T-helper 2 cell treated with Interferon-gamma antibody and Interleukin-4, amounts not matched to agents 100 ng/mL and 5 ng/mL, for 36 hours (primary cell): ENCODE measurements around the gene MPZL1. TPM values are rescaled to one million over a fixed set of nuclear protein-coding genes. Genes with fewer than 3 reads are reported as not detected.
"Not testable (repeated sequence)": the region's sequence is repeated elsewhere in the genome, so short reads cannot be mapped to it uniquely, and the experiment has no call there.

Experiments used
- intact Hi-C: fragments of 100-400 bp; cut with micrococcal nuclease; formaldehyde crosslinking; loops from one replicate; pipeline ENCODE4 v1.15.1; 2023
- total RNA-seq: library from RNA; stranded (reverse); gene quantifications from 2 replicates; pipeline ENCODE4 v1.2.3, GENCODE V29; 2022

The MPZL1 gene
- total RNA-seq, 1 donor from 2014 or later, result 17.0 TPM

DNA sequence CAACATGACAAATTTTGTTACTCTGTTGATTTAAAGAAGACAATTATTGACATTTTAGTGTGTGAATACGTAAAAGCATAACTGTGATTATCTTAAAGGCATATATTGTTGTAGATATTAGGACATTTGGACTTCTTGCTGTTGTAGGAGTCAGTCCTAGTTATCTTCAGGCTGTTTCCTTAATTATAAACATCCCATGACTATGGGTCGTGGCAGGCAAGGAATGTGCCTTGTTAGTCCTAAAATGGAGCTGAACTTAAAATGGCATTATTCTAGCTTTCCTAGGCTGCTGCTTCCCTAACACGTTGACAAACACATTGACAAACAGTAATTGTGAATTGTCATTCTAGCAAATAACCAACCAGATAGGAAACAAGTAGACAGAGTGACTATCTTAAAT, 4.4 kb upstream of the MPZL1 start:
- intact Hi-C loops, result loop anchor here (5.0 to 10.0 kb wide), 2 partner anchors 263 to 365 kb away; no protein-coding TSS in a partner anchor

DNA sequence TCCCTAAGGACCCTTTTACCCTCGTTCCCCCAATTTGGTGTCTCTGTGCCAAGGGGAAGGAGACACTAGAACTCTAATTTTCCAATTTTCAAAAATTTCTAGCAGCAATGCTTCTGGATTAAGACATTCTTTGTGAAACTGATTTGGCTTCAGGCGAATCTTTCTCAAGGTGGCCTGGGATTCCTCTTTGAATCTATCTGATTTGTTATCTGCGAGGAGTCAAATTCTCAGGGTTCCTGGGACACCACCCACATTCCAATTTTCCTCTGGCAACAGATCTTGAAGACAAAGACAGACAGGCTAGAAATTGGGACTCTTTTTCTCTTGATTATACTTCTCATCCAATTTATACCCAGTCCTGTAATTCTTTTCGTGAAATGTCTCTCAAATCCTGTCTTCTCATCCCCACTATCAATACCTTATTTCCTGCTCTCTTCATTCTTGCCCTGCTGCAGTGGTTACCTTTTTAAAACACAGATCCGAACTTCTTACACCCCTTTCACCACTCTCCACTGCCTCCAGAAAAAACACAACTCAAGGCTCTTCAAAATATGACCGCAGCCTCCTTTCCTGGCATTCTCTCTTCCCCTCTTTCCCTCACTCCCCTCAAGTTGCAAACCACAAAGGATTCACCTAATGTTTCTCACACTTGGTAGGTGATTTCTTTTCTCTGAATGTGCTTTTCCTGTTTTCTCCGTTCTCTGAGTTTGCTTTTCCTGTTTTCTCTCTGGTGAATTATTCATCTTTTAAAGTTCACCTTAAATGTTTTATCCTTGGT, 2.7 kb upstream of the MPZL1 start:
- intact Hi-C loops, result loop anchor here (5.0 to 10.0 kb wide), 2 partner anchors 264 to 363 kb away; no protein-coding TSS in a partner anchor

DNA sequence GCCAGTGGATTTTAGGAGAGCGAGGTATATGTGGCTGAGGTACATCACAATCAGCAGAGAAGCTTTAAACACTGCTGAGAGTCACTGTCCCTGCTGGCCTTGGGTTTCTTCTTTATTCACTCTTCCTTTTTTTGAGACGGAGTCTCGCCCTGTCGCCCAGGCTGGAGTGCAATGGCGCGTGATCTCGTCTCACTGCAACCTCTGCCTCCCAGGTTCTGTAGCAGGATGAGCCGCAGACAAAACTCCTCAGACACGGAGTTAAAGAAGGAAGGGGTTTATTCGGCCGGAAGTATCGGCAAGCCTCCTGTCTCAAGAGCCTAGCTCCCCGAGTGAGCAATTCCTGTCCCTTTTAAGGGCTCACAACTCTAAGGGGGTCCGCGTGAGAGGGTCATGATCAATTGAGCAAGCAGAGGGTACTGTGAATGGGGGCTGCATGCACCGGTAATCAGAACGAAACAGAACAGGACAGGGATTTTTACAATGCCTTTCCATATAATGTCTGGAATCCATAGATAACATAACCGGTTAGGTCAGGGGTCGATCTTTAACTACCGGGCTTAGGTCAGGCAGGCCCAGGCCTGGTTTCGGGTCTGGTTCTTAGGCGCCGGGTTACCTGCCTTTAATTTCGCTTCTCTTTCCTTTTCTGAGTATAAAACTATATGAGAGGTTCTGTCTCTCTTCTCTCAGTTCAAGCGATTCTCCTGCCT, 1.9 kb upstream of the MPZL1 start:
- intact Hi-C loops, result loop anchor here (5.0 to 10.0 kb wide), 3 partner anchors 265 to 507 kb away; partner anchors contain the start of gene SFT2D2

DNA sequence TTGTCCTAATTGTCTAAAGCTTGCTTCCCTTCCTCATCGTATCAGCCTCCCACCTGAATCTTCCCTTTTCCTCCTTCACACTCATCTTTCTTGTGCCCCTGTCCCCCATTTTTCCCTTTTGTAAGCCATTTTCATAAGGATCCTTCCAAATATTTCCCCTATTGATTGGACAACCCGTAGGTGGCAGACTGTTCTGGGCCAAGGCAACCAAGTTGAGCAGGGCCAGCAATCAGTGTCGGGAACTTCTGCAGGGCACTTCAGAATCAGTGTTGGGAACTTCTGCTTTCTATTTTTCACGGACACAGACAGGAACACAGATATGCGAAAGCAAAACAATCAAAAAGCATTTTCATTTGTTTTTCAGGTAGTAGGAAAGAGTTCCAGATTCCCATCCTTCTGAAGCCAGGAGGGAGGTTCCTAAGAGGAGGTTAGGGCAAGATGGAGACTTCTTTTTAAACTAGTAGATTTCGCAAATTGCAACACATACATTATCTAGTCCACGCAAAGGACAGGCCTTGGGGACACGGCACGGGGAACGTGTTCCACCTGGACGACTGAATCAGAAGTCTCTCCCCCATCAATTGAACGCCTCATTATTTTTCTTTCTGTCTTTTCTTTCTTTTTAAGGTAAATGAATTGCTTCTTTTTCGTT, 691 bp upstream of the MPZL1 start:
- intact Hi-C loops, result loop anchor here (1.0 to 5.0 kb wide), 2 partner anchors 82 to 506 kb away; partner anchors contain the start of gene SFT2D2

DNA sequence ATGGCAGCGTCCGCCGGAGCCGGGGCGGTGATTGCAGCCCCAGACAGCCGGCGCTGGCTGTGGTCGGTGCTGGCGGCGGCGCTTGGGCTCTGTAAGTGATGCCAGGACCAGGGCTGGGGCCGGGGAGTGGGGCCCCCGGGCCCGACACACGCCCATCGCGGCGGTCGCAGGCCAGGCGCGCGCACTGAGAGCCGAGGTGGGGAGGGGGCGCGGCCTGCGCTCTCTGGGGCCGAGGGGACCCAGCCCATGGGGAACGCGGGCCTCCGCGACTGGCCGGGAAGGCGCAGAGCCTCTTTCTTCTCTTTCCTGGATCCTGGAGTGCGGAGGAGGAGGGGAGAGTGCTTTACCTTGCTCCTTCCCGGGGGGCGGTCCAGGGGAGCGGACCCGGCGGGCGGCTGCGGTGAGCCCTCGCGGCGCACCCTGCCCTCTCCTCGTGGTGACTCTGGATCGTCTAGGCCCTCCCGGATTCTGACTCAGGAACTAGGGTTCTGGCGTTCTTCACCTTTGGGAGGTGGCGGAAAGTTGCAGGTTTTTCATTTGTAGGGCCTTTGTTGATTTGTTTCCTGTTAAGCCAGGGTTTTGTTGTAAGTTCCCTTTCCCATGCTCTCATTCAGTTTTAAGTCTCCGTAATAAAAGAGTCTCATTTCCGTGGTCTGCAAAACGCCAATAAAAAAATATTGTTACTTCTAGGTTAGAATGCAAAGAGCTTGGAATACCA, 529 bp downstream of the MPZL1 start:
- intact Hi-C loops, result loop anchor here (1.0 to 5.0 kb wide), 3 partner anchors 8 to 505 kb away; partner anchors contain the start of genes DCAF6, MPC2 and SFT2D2

DNA sequence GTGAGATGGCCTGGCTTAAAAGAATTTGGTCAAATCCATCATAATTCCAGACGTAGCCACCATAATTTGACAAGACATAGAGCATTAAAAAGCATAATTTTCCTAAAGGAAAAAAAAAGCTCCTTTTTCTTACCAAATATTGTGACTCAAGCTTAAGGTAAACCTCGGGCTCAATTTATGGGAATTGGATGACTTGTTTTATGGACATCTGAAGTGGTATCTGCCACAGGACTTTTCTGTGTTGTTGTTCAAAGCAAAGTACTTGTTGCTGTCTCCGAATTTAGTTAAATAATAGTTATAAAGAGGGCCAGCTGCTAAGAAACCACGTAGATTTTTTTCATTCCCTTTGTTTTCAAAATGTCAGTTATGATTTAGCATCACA, 1.1 kb downstream of the MPZL1 start:
- intact Hi-C loops, result loop anchor here (1.0 to 5.0 kb wide), 3 partner anchors 9 to 504 kb away; partner anchors contain the start of genes DCAF6, MPC2 and SFT2D2

DNA sequence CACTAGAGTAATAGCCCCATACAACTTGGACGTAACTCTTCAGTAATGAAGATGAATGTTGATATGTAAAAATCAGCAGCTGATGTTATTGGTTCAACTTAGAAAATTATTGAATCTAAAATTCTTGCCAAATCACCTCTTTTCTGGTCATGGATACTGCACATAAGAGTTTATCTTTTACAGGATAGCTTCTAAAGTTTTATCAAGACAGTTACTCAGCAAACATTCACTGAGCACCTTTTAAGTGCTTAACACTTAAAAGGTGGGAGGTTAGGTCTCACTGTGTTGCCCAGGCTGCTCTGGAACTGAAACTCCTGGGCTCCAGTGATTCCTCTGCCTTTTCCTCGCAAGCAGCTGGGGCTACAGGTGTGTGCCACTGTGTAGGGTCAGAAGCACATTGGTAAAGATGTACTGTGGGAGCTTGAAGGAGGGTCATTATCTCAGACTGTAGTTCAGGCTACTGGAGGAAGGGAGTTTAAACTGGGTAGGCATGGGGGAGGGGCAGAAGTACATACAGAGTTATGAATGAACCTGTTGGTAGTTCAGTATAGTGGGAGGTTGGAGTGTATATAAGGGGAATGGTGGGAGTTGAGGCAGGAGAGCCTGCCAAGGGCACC, 2.0 kb downstream of the MPZL1 start:
- intact Hi-C loops, result loop anchor here (2.0 to 5.0 kb wide), 2 partner anchors 213 to 503 kb away; partner anchors contain the start of genes DCAF6, MPC2 and SFT2D2

DNA sequence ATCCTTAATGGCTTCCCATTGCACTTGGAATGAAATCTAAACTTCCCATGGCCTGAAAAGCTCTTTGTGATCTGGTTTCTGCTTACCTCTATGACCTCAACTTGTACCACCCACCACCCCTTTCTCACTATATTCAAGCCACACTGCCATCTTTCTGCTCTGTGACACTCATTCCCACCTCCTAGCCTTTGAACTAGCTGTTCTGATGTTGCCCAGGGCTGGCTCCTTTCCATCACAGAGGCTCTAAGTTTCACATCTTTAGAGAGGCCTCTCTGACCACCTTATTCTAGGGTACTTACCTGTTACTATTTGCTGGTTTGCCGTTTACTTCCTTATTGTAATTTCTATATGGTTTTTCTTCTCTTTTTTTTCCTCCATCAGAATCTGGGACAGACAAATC, 4.2 kb downstream of the MPZL1 start:
- intact Hi-C loops, result no loop called here

DNA sequence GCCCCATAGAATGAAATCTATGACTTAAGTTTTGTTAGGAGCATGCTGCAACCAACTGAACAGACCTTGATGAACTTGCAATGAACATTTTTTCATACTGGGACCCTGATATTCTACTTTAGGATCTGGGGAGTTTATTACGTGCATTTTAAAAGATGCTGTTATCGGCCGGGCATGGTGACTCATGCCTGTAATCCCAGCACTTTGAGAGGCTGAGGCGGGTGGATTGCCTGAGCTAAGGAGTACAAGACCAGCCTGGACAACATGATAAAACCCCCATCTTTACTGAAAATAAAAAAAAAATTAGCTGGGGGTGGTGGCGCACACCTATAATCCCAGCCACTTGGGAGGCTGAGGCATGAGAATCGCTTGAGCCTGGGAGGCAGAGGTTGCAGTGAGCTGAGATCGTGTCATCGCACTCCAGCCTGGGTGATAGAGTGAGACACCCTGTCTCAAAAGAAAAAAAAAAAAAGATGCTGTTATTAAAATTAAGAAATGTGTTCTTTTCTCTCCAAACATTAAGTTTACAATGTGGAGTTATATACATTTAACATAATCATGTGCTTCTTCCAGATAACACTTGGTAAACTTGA, 7.1 kb downstream of the MPZL1 start:
- intact Hi-C loops, result no loop called here

DNA sequence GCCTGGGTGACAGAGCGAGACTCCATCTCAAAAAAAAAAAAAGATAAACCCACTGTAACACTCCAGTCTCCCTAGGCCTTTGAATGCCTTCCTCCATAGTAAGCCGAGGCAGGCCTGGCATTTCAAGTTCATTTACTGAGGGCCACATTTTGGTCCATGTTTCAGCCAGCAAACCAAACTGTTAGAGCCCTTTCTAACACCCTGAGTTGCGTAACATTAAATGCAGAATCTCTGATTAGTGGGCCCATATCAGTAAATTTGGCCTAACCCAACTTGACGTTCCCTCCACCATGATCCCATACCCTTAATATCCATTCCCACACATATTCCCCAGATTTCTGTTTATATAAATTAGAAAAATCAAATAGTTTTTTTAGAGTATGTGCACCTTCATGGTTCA, 12.4 kb downstream of the MPZL1 start:
- intact Hi-C loops, result no loop called here

DNA sequence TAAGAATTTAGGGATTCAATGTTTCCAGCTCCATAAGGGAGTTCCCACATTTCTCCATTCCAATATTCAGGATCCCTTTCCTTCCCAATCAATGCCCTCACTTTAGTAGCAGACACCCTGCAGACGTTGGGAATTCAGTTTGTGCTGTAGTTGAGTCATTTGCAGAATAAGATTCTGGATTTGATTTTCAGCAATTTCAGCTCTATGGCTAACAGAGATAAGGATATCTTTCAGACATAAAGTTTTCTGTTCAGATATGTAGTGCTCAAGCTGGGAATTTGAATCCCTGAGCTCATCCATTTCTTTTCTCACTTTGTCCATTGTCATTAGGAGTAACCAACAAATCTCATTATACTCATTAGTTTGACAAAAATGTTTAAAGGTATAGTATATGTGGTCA, 13.1 kb downstream of the MPZL1 start:
- intact Hi-C loops, result no loop called here

DNA sequence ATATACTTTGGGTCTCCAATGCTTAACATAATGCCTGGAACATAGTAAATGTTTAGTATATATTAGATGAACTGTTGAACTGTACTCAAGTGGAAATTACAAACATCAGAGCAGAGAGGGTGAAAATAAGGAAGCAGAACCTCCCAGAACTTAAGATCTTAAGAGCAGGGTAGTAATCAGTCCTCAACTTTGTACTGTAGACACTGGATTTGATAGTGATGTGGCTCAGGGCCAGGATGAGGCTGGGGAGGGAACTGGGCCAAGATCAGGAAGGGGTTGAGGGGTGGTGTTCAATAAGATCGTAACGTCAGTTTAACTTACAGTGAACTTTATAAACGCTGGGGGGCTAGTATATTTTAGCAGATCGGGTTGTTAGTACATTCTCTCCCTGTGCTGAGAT, 15.4 kb downstream of the MPZL1 start:
- intact Hi-C loops, result no loop called here

DNA sequence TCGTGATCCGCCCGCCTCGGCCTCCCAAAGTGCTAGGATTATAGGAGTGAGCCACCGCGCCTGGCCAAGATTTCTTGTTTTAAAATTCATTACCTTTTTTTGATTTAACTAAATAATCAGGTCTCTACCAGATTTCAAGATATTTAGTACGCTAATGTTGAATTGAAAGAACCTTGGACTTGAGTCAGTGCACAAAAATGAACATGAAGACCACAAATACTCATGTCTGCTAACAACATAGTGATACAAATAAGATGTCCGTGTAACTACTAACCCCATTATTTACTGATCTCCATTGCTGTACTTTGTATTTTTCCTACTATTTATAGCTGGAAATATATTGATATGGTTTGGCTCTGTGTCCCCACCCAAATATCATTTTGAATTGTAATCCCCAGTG, 16.4 kb downstream of the MPZL1 start:
- intact Hi-C loops, result no loop called here

DNA sequence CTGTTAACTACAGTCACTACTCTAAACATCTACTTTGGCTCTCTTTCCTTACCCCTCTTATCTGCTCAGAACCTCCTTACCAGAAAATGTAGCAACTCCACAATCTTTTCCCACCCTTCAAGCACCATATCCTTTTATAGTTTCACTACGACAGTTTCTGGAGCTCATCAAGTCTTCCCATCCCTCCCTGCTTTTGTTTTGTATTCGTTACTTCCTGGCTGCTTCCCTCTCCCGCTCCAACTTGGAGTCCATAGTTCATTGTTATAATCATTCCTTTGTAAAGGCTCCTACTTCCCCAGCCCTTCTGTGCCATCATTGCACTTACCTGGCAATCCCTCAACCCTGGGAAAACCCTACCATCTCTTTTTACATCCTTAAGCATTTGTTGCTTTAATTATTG, 18.0 kb downstream of the MPZL1 start:
- intact Hi-C loops, result no loop called here

DNA sequence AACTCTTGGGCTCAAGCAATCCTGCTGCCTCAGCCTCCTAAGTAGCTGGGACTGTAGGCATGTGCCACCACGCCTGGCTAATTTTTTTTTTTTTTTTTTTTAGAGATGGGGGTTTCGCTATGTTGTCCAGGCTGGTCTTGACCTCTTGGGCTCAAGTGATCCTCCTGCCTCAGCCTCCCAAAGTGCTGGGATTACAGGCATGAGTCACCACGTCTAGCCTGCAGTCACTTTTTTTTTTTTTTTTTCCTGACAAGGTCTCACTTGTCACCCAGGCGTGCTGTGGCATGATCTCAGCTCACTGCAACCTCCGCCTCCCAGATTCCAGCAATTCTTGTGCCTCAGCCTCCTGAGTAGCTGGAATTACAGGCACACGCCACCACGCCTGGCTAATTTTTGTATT, 19.3 kb downstream of the MPZL1 start:
- intact Hi-C loops, result not testable (repeated sequence)

DNA sequence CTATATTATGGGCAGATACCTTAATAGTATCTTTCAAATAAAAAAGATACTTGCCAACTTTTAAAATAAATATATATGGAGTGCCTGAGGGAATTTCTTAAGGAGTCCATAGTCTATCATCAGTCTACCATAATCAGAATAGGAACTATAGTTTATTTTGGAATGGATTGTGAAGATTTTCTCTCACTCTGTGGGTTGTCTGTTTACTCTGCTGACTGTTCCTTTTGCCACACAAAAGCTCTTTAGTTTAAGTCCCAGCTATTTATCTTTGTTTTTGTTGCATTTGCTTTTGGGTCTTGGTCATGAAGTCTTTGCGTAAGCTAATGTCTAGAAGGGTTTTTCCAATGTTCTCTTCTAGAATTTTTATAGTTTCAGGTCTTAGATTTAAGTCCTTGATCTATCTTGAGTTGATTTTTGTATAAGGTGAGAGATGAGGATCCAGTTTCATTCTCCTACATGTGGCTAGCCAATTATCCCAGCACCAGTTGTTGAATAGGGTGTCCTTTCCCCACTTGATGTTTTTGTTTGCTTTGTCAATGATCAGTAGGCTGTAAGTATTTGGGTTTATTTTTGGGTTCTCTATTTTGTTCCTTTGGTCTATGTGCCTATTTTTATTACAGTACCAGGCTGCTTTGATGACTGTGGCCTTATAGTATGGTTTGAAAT, 20.7 kb downstream of the MPZL1 start:
- intact Hi-C loops, result not testable (repeated sequence)

DNA sequence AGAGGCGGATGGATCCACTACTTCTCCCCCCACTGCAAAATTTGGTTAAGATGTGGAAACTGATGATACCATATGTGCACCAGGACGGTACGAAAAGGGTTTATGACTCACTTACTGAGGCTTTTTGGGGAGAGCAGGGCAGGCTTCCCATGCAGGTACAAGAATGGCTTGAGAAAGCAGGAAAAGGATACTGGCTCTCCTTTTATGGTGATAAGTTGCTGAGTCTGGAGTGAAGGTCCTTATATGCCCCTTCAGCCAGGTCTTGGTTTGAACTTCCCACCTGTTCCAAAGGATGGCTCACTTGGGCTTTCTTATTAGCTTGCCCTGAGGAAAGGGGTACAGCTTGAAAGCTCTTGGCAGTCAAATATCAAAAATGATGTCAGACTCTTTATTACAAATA, 23.1 kb downstream of the MPZL1 start:
- intact Hi-C loops, result no loop called here

DNA sequence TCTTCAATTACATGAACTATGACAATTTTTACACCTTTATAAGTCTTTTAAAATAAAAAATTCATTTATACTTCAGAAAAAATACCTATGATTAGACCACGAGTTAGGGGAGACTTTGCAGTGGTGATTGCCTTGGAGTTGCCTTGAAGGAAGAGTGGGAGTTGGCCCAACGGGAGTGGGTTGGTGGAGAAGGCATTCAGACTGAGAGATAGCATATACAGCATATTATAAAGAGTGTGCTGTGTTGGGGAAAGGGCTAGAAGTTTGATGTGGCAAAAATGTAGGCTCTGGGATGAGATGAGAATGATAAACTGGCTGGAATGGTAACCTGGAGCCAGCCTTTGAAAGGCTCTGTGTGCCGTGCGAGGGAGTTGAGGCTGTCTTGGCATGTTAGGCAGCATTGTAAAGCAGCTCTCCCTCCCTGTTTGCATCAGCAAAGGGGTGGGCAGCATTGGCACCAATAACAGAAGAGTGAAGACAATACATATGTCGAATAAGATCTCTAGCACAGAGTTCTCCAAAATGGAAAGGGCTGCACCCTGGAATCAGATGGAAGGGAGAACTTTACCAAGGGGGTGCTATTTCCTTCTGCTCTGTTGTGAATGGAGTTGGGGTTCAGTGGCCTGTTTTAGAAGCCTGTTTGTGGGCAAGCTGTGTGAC, 24.4 kb downstream of the MPZL1 start:
- intact Hi-C loops, result no loop called here

DNA sequence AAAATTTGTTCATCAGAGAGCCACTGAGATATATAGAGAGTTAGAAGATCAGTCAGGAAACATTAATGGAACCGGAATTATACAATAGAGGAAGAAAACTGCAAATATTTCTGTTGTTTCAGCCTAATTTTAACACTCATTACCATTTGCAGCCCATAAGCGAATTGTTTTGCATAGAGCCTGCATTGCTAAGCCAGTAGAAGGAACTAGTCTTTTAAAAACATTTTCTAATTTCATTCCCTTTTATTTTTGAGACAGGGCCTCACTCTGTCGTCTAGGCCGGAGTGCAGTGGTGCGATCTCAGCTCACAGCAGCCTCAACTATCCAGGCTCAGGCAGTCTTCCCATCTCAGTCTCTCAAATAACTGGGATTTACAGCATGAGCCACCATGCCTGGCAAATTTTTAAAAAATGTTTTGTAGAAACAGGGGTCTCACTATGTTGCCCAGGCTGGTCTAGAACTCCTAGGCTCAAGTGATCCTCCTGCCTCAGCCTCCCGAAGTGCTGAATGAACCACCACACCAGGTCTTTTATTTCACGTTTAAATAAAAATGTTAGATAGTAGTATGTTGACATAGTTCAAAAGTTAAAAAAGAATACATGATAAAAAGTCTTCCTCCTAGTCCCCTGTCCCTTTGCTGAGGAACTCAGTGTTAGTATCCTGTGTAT, 25.3 kb downstream of the MPZL1 start:
- intact Hi-C loops, result no loop called here
